ENCODE results near the gene USE1.

The USE1 gene

GRCh38 chr19:17194608-17195007 is 20.5 kb upstream of the USE1 start:
- no peak for DNase-seq (ENCODE audit: low read depth)
- H3K4me3 ChIP-seq (ENCODE audit: control insufficient read depth, low read depth, low read length): no peak overlapping the region
- TF ChIP-seq CTCF (conservative IDR thresholded peaks at IDR 0.05; ENCODE audit: control insufficient read depth, insufficient read depth, low read depth, low read length): no peak

- DNase-seq (ENCODE audit: low read depth): no peak
- TF ChIP-seq CTCF (conservative IDR thresholded peaks at IDR 0.05; ENCODE audit: control insufficient read depth, insufficient read depth, low read depth, low read length): no peak
- H3K4me3 ChIP-seq (ENCODE audit: control insufficient read depth, low read depth, low read length): no peak overlapping the region
These were observed 20.1 kb upstream of the USE1 start for GRCh38 chr19:17195106-17195505.

- no peak overlapping the region for H3K4me3 ChIP-seq (ENCODE audit: control insufficient read depth, low read depth, low read length)
- TF ChIP-seq CTCF (conservative IDR thresholded peaks at IDR 0.05; ENCODE audit: control insufficient read depth, insufficient read depth, low read depth, low read length): no peak
- no peak for DNase-seq (ENCODE audit: low read depth)
These were observed 18.5 kb upstream of the USE1 start for GRCh38 chr19:17196610-17197009.

GRCh38 chr19:17197666-17198065 is 17.5 kb upstream of the USE1 start:
- no peak for DNase-seq (ENCODE audit: low read depth)
- no peak for TF ChIP-seq CTCF (conservative IDR thresholded peaks at IDR 0.05; ENCODE audit: control insufficient read depth, insufficient read depth, low read depth, low read length)
- H3K4me3 ChIP-seq (ENCODE audit: control insufficient read depth, low read depth, low read length): no peak overlapping the region

- no peak overlapping the region for H3K4me3 ChIP-seq (ENCODE audit: control insufficient read depth, low read depth, low read length)
- no peak for DNase-seq (ENCODE audit: low read depth)
- TF ChIP-seq CTCF (conservative IDR thresholded peaks at IDR 0.05; ENCODE audit: control insufficient read depth, insufficient read depth, low read depth, low read length): no peak
These were observed 14.6 kb upstream of the USE1 start for GRCh38 chr19:17200408-17201079.

GRCh38 chr19:17202249-17202648 is 12.9 kb upstream of the USE1 start:
- TF ChIP-seq CTCF (conservative IDR thresholded peaks at IDR 0.05; ENCODE audit: control insufficient read depth, insufficient read depth, low read depth, low read length): no peak
- peak; percentile 24 for DNase-seq (ENCODE audit: low read depth)

GRCh38 chr19:17202713-17203112 is 12.4 kb upstream of the USE1 start:
- no peak for DNase-seq (ENCODE audit: low read depth)
- H3K4me3 ChIP-seq (ENCODE audit: control insufficient read depth, low read depth, low read length): no peak overlapping the region
- TF ChIP-seq CTCF (conservative IDR thresholded peaks at IDR 0.05; ENCODE audit: control insufficient read depth, insufficient read depth, low read depth, low read length): no peak

More at GRCh38 chr19:17202249-17202648, 12.9 kb upstream of the USE1 start:
- no peak overlapping the region for H3K4me3 ChIP-seq (ENCODE audit: control insufficient read depth, low read depth, low read length)
